NB4 (cell line): Measurements from ENCODE around the gene STUM.

ENCODE experiments used
- CTCF ChIP-seq: IDR thresholded peaks from one replicate; pipeline ENCODE4 v1.5.1; 2012; ENCODE audit warnings: low read depth, low read length
- MAX ChIP-seq: IDR thresholded peaks from 2 replicates; pipeline ENCODE4 v1.6.1; 2011; ENCODE audit warnings: low read depth, low read length
- POLR2A ChIP-seq: IDR thresholded peaks from 2 replicates; pipeline ENCODE4 v1.6.1; 2011; ENCODE audit warnings: mild to moderate bottlenecking; ENCODE audit not compliant: insufficient read length; ENCODE audit errors: extremely low read depth

GRCh38 chr1:226638001-226638601, 89.5 kb downstream of the STUM start:
- TF ChIP-seq CTCF (no peak), POLR2A (no peak), MAX (no peak)
